NT2/D1 (cell line): ENCODE data around the gene SIM1.

Experiments
- DNase-seq: peaks from one replicate; pipeline ENCODE4 v3.0.0-alpha.2; 2011; ENCODE audit warnings: low read depth, low spot score
- H3K27me3 ChIP-seq: 2 replicates; pipeline ENCODE4 v1.6.0; 2011; ENCODE audit warnings: mild to moderate bottlenecking; ENCODE audit not compliant: insufficient read length, insufficient read depth
- H3K36me3 ChIP-seq: 2 replicates; pipeline ENCODE4 v1.6.1; 2011; ENCODE audit warnings: mild to moderate bottlenecking, low read length, mixed read lengths; ENCODE audit not compliant: insufficient read depth, insufficient read length
- H3K4me1 ChIP-seq: 2 replicates; pipeline ENCODE4 v1.5.1; 2011; ENCODE audit not compliant: insufficient read depth, insufficient read length
- H3K4me3 ChIP-seq: 2 replicates; pipeline ENCODE4 v1.5.1; 2011; ENCODE audit warnings: low read depth; ENCODE audit not compliant: insufficient read length
- H3K9ac ChIP-seq: 2 replicates; pipeline ENCODE4 v1.6.0; 2011; ENCODE audit warnings: low read depth; ENCODE audit not compliant: insufficient read length
- H3K9me3 ChIP-seq: 2 replicates; pipeline ENCODE4 v1.5.1; 2011; ENCODE audit warnings: mild to moderate bottlenecking, low read length; ENCODE audit not compliant: insufficient read depth
- SUZ12 ChIP-seq: IDR thresholded peaks from 2 replicates; pipeline ENCODE4 v1.6.1; 2011; ENCODE audit not compliant: insufficient read length, insufficient read depth; ENCODE audit errors: extremely low read depth
- YY1 ChIP-seq: IDR thresholded peaks from 2 replicates; pipeline ENCODE4 v1.6.1; 2011; ENCODE audit not compliant: insufficient read length, insufficient read depth
- ZNF274 ChIP-seq: IDR thresholded peaks from 2 replicates; pipeline ENCODE4 v1.6.1; 2011; ENCODE audit warnings: mild to moderate bottlenecking, low read depth, low read length

Gene SIM1

GRCh38 chr6:100493206-100493888, 28.6 kb upstream of the SIM1 start:
- H3K9ac ChIP-seq = no peak overlapping the region
- DNase-seq = peak; percentile 11

GRCh38 chr6:100491952-100492670, 27.4 kb upstream of the SIM1 start:
- H3K9ac ChIP-seq = no peak overlapping the region
- H3K4me3 ChIP-seq = no peak overlapping the region
- no peak for TF ChIP-seq ZNF274
- TF ChIP-seq YY1 = no peak
- no peak for TF ChIP-seq SUZ12
- H3K27me3 ChIP-seq = no peaks in the 10 kb centered on the region
- no peaks in the 10 kb centered on the region; the same call in 1 of the 2 replicates for H3K9me3 ChIP-seq
- H3K36me3 ChIP-seq = no peaks in the 10 kb centered on the region
- H3K4me1 ChIP-seq = no peaks in the 10 kb centered on the region
- DNase-seq = no peak

More at GRCh38 chr6:100493206-100493888, 28.6 kb upstream of the SIM1 start:
- no peaks in the 10 kb centered on the region for H3K36me3 ChIP-seq
- no peaks in the 10 kb centered on the region for H3K27me3 ChIP-seq
- no peaks in the 10 kb centered on the region; the same call in 1 of the 2 replicates for H3K9me3 ChIP-seq
- no peaks in the 10 kb centered on the region for H3K4me1 ChIP-seq
- no peak overlapping the region for H3K4me3 ChIP-seq
- TF ChIP-seq SUZ12 (no peak), YY1 (no peak), ZNF274 (no peak)

GRCh38 chr6:100490065-100490464, 25.3 kb upstream of the SIM1 start:
- Histone ChIP-seq H3K9me3 (no peaks in the 10 kb centered on the region; the same call in 1 of the 2 replicates), H3K9ac (no peak overlapping the region), H3K4me1 (no peaks in the 10 kb centered on the region), H3K4me3 (no peak overlapping the region), H3K27me3 (no peaks in the 10 kb centered on the region), H3K36me3 (no peaks in the 10 kb centered on the region)
- TF ChIP-seq SUZ12 = no peak
- no peak for TF ChIP-seq YY1
- TF ChIP-seq ZNF274 = no peak
- DNase-seq = no peak

- Histone ChIP-seq H3K36me3 (no peaks in the 10 kb centered on the region), H3K4me1 (no peaks in the 10 kb centered on the region), H3K4me3 (no peak overlapping the region), H3K9ac (no peak overlapping the region), H3K27me3 (no peaks in the 10 kb centered on the region), H3K9me3 (no peaks in the 10 kb centered on the region; the same call in 1 of the 2 replicates)
- no peak for DNase-seq
- no peak for TF ChIP-seq ZNF274
- no peak for TF ChIP-seq YY1
- no peak for TF ChIP-seq SUZ12
Measured at GRCh38 chr6:100488244-100488643, 23.5 kb upstream of the SIM1 start.

- Histone ChIP-seq H3K9me3 (no peaks in the 10 kb centered on the region; the same call in 1 of the 2 replicates), H3K9ac (no peak overlapping the region), H3K36me3 (no peaks in the 10 kb centered on the region), H3K27me3 (no peaks in the 10 kb centered on the region), H3K4me1 (no peaks in the 10 kb centered on the region), H3K4me3 (no peak overlapping the region)
- DNase-seq = no peak
- TF ChIP-seq YY1 (no peak), ZNF274 (no peak), SUZ12 (no peak)
Measured at GRCh38 chr6:100487638-100488037, 22.9 kb upstream of the SIM1 start.

GRCh38 chr6:100485268-100485667, 20.5 kb upstream of the SIM1 start:
- TF ChIP-seq YY1 = no peak
- TF ChIP-seq ZNF274 = no peak
- TF ChIP-seq SUZ12 = no peak
- Histone ChIP-seq H3K36me3 (no peaks in the 10 kb centered on the region), H3K9me3 (no peaks in the 10 kb centered on the region), H3K9ac (no peak overlapping the region), H3K4me3 (no peak overlapping the region), H3K4me1 (no peaks in the 10 kb centered on the region), H3K27me3 (no peaks in the 10 kb centered on the region)
- DNase-seq = no peak

GRCh38 chr6:100484474-100484873, 19.8 kb upstream of the SIM1 start:
- no peak for DNase-seq
- no peaks in the 10 kb centered on the region for H3K4me1 ChIP-seq

More at GRCh38 chr6:100484474-100484873, 19.8 kb upstream of the SIM1 start:
- H3K27me3 ChIP-seq = no peaks in the 10 kb centered on the region
- no peak overlapping the region for H3K9ac ChIP-seq
- no peaks in the 10 kb centered on the region for H3K9me3 ChIP-seq
- no peak overlapping the region for H3K4me3 ChIP-seq
- H3K36me3 ChIP-seq = no peaks in the 10 kb centered on the region
- TF ChIP-seq SUZ12 (no peak), ZNF274 (no peak), YY1 (no peak)
